CD8-positive, alpha-beta memory T cell (primary cell): ENCODE results near the gene FLRT1. TPM values are rescaled to one million over a fixed set of nuclear protein-coding genes. Genes with fewer than 3 reads are reported as not detected.
A peak's percentile ranks its signal among the peaks of the same experiment; 100 is the strongest.

Source experiments
- CTCF ChIA-PET: fragments of 350-600 bp; sonication (Branson Sonifier 250); formaldehyde crosslinking; loops from one replicate; lab custom pipeline; 2021; ENCODE audit warnings: antibody characterized with exemption; lab: Charles Lee
- POLR2A ChIA-PET: fragments of 350-600 bp; sonication (Branson Sonifier 250); formaldehyde crosslinking; loops from one replicate; lab custom pipeline; 2021; ENCODE audit warnings: antibody characterized with exemption; lab: Charles Lee
- DNase-seq, 5 donors: peaks; one replicate each; pipeline versions ENCODE4 v3.0.0 to v3.0.0-alpha.2; 2020 to 2022; ENCODE audit warnings: mixed read lengths in 1 of 5
- H3K27ac ChIP-seq: one replicate; pipeline ENCODE4 v1.7.0; 2013; ENCODE audit warnings: low read depth, mild to moderate bottlenecking, low read length, moderate library complexity
- H3K27me3 ChIP-seq: 2 replicates; pipeline ENCODE4 v1.7.0; 2013; ENCODE audit warnings: low read length, mild to moderate bottlenecking; ENCODE audit not compliant: insufficient read depth, poor library complexity, severe bottlenecking
- H3K36me3 ChIP-seq: 2 replicates; pipeline ENCODE4 v1.7.0; 2013; ENCODE audit warnings: mild to moderate bottlenecking, low read length, moderate library complexity; ENCODE audit not compliant: insufficient read depth
- H3K4me1 ChIP-seq: 2 replicates; pipeline ENCODE4 v1.7.0; 2013; ENCODE audit warnings: mild to moderate bottlenecking, low read length, moderate library complexity; ENCODE audit not compliant: insufficient read depth
- H3K4me3 ChIP-seq: 2 replicates; pipeline ENCODE4 v1.7.0; 2013; ENCODE audit warnings: mild to moderate bottlenecking, low read length
- H3K9me3 ChIP-seq: 2 replicates; pipeline ENCODE4 v1.7.0; 2013; ENCODE audit warnings: mild to moderate bottlenecking, low read length
- H3K27ac Mint-ChIP-seq, 8 donors: one replicate each; pipeline ENCODE4 v1.8.0; 2020 to 2021; ENCODE audit warnings: mixed read lengths in 8 of 8, mild to moderate bottlenecking in 6 of 8, inconsistent platforms in 3 of 8, moderate library complexity in 3 of 8
- H3K27me3 Mint-ChIP-seq, 2 donors: one replicate each; pipeline ENCODE4 v1.8.0; 2020 to 2021; ENCODE audit warnings: mixed read lengths in 2 of 2, mild to moderate bottlenecking in 1 of 2, moderate library complexity in 1 of 2
- H3K36me3 Mint-ChIP-seq, 3 donors: one replicate each; pipeline ENCODE4 v1.8.0; 2020 to 2021; ENCODE audit warnings: mixed read lengths in 3 of 3, inconsistent platforms in 1 of 3, mild to moderate bottlenecking in 1 of 3
- H3K4me1 Mint-ChIP-seq, 3 donors: one replicate each; pipeline ENCODE4 v1.8.0; 2020 to 2021; ENCODE audit warnings: mixed read lengths in 3 of 3, inconsistent platforms in 1 of 3, mild to moderate bottlenecking in 1 of 3
- H3K4me3 Mint-ChIP-seq, 7 donors: one replicate each; pipeline ENCODE4 v1.8.0; 2020 to 2021; ENCODE audit warnings: mixed read lengths in 7 of 7, mild to moderate bottlenecking in 6 of 7, moderate library complexity in 4 of 7, inconsistent platforms in 2 of 7
- H3K9me3 Mint-ChIP-seq, 5 donors: one replicate each; pipeline ENCODE4 v1.8.0; 2020 to 2022; ENCODE audit warnings: mixed read lengths in 5 of 5, mild to moderate bottlenecking in 3 of 5, moderate library complexity in 2 of 5, inconsistent platforms in 1 of 5
- polyA plus RNA-seq: library from polyadenylated mRNA; unstranded; fragments of 300-500 nt; fragmentation: Illumina TruSeq; gene quantifications from one replicate; pipeline ENCODE4 v1.2.3, GENCODE V29; 2021
- total RNA-seq, 2 experiments: library from RNA; stranded (reverse); gene quantifications; one replicate each; pipeline ENCODE4 v1.2.3, GENCODE V29; 2021

The FLRT1 gene
- total and polyA plus RNA-seq, 3 experiments from 2014 or later, result not detected

DNA sequence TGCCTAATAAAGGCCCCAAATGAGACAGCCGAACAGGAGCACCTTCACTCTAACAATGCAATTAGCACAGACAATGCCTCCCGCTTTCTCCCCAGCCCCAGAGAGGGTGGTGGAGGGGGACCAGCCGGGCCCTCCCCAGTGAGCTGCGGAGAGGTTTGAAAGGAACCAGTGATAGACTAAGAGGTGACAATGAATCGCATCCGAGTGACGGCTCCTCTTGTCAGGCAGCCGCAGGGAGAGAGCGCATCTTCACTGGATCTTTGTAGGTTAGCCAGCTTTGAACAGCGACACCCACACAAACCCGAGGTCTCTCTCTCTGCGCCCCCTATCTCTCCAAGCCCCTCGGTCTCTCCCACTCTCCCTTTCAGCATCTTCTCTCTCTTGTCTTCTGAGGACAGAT, 28.0 kb downstream of the FLRT1 start:
- H3K4me3 Mint-ChIP-seq, result no peak overlapping the region
- Histone ChIP-seq H3K9me3 (no peaks in the 10 kb centered on the region), H3K4me1 (peaks cover 10% of the 10 kb centered on the region), H3K4me3 (no peak overlapping the region), H3K36me3 (no peaks in the 10 kb centered on the region), H3K27me3 (peaks cover 6% of the 10 kb centered on the region), H3K27ac (no peak overlapping the region)
- DNase-seq, result no peak
- peaks cover 7 to 20% (median 11%) of the 10 kb centered on the region in 3 donors for H3K4me1 Mint-ChIP-seq
- peaks cover 17 to 27% of the 10 kb centered on the region in 2 donors for H3K27me3 Mint-ChIP-seq
- no peak overlapping the region for H3K27ac Mint-ChIP-seq
- H3K9me3 Mint-ChIP-seq, result peaks cover 0 to 3% (median 0%) of the 10 kb centered on the region in 5 donors
- H3K36me3 Mint-ChIP-seq, result peaks cover 0 to 5% (median 0%) of the 10 kb centered on the region in 3 donors
- ChIA-PET POLR2A (no interaction called here), CTCF (no interaction called here)

DNA sequence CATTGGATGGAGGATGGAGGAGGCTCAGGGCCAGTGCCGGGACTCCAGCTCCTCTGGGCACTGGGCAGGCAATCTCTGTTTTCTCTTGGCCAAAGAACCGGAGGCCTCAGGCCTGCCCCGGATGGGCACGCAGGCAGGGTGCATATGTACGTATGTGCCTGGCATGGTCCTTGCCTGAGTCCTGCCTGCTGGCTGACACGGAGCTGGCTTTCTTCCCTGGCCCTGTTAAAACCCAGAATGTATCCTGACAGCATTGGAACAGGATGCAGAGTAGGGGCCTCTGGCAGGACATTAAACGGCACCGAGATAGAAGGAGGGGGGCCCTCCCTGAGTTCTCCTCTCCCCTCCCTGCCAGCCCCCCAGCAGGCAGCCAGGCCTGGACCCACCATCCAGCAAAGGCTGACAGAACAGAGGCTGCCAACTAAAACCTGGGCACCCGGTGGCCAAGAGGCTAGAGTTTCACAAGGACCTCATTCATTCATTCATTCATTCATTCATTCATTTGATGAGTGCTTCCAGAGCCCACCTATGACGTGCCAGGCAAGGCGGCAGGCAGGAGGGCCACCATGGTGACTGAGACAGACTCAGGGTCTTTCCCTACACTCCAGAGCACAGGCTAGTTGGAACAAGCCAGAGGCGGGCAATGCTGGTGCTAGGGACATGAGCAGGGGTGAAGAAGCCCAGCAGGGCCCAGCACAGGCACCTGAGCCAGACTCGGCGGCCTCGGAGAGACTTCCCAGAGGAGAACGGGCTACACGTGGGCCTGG, 28.8 kb downstream of the FLRT1 start:
- no peak for DNase-seq
- no peaks in the 10 kb centered on the region for H3K36me3 ChIP-seq
- H3K27me3 Mint-ChIP-seq, result peaks cover 17 to 27% of the 10 kb centered on the region in 2 donors
- H3K27ac ChIP-seq, result no peak overlapping the region
- H3K27me3 ChIP-seq, result peaks cover 6% of the 10 kb centered on the region
- H3K4me1 Mint-ChIP-seq, result peaks cover 7 to 20% (median 11%) of the 10 kb centered on the region in 3 donors
- H3K9me3 Mint-ChIP-seq, result peaks cover 0 to 3% (median 0%) of the 10 kb centered on the region in 5 donors
- no peak overlapping the region for H3K4me3 ChIP-seq
- no peak overlapping the region for H3K27ac Mint-ChIP-seq
- POLR2A ChIA-PET, result no interaction called here
- no peaks in the 10 kb centered on the region for H3K9me3 ChIP-seq
- CTCF ChIA-PET, result no interaction called here
- H3K4me3 Mint-ChIP-seq, result no peak overlapping the region
- H3K36me3 Mint-ChIP-seq, result peaks cover 0 to 5% (median 0%) of the 10 kb centered on the region in 3 donors
- H3K4me1 ChIP-seq, result peaks cover 10% of the 10 kb centered on the region

DNA sequence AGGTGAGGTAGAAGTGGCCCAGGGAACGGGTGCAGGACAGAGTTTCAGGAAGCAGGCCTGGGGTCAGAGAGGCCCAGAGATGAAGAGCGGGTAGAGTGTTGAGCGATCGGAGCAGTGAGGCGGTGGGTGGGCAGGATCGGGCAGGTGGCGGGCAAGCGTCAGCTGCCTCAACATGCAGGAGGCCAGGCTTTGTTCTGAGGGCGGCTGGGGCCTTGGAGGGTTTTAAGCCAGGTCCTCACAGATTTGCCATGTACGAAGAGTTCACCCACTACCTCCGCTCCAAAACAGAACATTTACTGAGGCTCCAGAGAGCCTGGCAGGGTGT, 29.4 kb downstream of the FLRT1 start:
- Histone ChIP-seq H3K36me3 (no peaks in the 10 kb centered on the region), H3K4me1 (peaks cover 10% of the 10 kb centered on the region), H3K9me3 (no peaks in the 10 kb centered on the region), H3K27me3 (peaks cover 4% of the 10 kb centered on the region), H3K27ac (no peak overlapping the region), H3K4me3 (no peak overlapping the region)
- peaks cover 7 to 20% (median 11%) of the 10 kb centered on the region in 3 donors for H3K4me1 Mint-ChIP-seq
- peaks cover 0 to 5% (median 0%) of the 10 kb centered on the region in 3 donors for H3K36me3 Mint-ChIP-seq
- peaks cover 17 to 27% of the 10 kb centered on the region in 2 donors for H3K27me3 Mint-ChIP-seq
- no peak for DNase-seq
- no peak overlapping the region for H3K4me3 Mint-ChIP-seq
- peaks cover 0 to 3% (median 0%) of the 10 kb centered on the region in 5 donors for H3K9me3 Mint-ChIP-seq
- no peak overlapping the region for H3K27ac Mint-ChIP-seq
- CTCF ChIA-PET, result no interaction called here
- POLR2A ChIA-PET, result no interaction called here

DNA sequence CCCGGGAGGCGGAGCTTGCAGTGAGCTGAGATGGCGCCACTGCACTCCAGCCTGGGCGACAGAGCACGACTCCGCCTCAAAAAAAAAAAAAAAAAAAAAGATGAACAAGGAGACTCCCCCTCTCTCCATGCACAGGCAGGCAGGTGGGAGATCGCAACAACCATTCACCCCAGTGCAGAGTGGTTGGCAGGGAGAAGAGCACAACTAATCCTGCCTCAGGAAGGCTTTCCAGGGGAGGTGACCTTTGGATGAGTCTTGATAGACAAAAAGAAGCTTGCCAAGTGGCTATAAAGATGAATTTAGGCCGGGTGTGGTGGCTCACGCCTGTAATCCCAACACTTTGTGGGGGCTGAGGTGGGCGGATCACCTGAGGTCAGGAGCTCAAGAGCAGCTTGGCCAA, 30.0 kb downstream of the FLRT1 start:
- no peaks in the 10 kb centered on the region for H3K36me3 ChIP-seq
- Mint-ChIP-seq H3K27ac (no peak overlapping the region), H3K4me3 (no peak overlapping the region), H3K36me3 (peaks cover 0 to 5% (median 0%) of the 10 kb centered on the region in 3 donors), H3K4me1 (peaks cover 7 to 16% (median 8%) of the 10 kb centered on the region in 3 donors), H3K9me3 (peaks cover 0 to 3% (median 0%) of the 10 kb centered on the region in 5 donors), H3K27me3 (peaks cover 17 to 27% of the 10 kb centered on the region in 2 donors)
- no peak overlapping the region for H3K27ac ChIP-seq
- DNase-seq, result no peak
- no peaks in the 10 kb centered on the region for H3K9me3 ChIP-seq
- H3K27me3 ChIP-seq, result no peaks in the 10 kb centered on the region
- peaks cover 6% of the 10 kb centered on the region for H3K4me1 ChIP-seq
- no peak overlapping the region for H3K4me3 ChIP-seq
- ChIA-PET POLR2A (no interaction called here), CTCF (no interaction called here)

DNA sequence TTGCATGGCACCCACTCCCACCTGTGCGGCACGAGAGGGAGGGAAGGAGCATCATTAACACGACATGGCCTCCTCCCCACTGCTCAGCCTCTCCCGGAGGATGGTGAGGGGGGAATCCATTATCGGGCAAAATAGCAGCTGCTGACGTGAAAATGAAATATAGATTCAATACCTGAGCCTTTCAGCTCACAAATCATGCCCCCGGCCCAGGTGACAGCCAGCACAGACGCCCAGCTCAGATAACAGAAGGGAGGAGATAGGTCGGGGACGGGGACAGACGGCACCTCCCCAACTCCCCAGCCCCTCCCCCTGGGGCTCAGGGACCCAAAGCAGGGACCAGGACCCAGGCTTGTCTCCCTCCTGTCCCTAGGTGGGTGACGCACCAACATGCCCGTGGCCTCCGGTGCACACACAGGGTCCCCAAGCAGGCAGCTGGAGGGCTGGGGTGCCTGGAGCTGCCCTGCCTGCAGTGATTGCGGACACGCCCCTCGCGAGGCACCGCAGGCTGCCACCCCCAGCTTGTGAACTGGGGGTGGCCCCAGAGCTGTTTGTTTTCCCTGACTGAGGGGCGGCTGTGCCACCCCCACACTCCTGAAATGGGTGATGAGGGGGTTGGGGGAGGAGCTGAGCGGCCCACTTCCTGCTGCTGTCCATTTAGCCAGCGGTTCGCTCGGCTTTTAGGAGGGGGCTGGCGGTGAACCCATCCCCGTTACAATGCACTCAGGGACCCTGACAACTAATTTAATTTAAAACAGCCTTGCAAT, 31.7 kb downstream of the FLRT1 start:
- Histone ChIP-seq H3K4me3 (no peak overlapping the region), H3K27me3 (no peaks in the 10 kb centered on the region), H3K4me1 (no peaks in the 10 kb centered on the region), H3K36me3 (no peaks in the 10 kb centered on the region), H3K27ac (no peak overlapping the region), H3K9me3 (no peaks in the 10 kb centered on the region)
- DNase-seq, result peak in 1 of 5 donors; percentile 24
- Mint-ChIP-seq H3K4me1 (peaks cover 0 to 5% (median 0%) of the 10 kb centered on the region in 3 donors), H3K27ac (no peak overlapping the region), H3K27me3 (peaks cover 4 to 15% of the 10 kb centered on the region in 2 donors), H3K9me3 (peaks cover 0 to 3% (median 0%) of the 10 kb centered on the region in 5 donors), H3K4me3 (no peak overlapping the region), H3K36me3 (peaks cover 0 to 5% (median 0%) of the 10 kb centered on the region in 3 donors)
- CTCF ChIA-PET, result no interaction called here
- POLR2A ChIA-PET, result no interaction called here

DNA sequence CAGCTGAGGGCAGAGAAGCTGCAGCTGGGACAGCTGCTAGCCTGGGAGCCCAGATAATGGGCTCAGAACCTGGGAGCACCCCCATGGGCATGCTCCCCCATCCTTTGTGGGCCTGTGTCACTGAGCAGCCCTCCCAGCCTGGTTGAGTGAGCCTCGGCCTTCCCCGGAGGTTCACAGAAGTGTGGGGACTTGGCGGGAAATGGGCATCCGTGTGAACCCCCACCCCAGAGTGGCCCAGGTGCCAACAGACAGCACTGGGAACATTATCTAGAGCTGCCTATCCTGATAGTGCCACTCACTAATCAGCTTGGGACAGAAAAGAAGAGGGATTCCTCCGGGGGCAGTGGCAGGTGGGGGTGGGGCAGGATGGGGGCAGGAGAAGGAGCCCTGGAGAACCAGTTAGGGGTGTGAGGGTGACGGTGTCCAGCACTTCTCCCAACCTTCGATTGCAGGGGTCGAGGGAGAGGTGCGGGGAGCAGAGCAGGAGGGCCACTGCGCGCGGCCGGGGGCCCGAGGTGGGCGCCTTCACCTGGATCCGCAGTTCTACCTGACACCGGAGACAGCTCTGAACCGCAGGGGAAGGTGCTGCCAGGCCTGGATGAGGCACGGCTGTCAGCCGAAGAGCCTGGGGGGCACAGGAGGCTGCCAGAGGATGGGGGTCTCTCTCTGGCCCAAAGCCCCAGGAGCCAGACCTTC, 33.1 kb downstream of the FLRT1 start:
- ChIA-PET CTCF (no interaction called here), POLR2A (no interaction called here)
- peaks cover 0 to 8% of the 10 kb centered on the region in 2 donors for H3K27me3 Mint-ChIP-seq
- no peak overlapping the region for H3K4me3 ChIP-seq
- DNase-seq, result no peak
- H3K4me3 Mint-ChIP-seq, result no peak overlapping the region
- H3K36me3 ChIP-seq, result no peaks in the 10 kb centered on the region
- H3K4me1 ChIP-seq, result no peaks in the 10 kb centered on the region
- no peaks in the 10 kb centered on the region for H3K36me3 Mint-ChIP-seq
- peaks cover 0 to 7% (median 0%) of the 10 kb centered on the region in 3 donors for H3K4me1 Mint-ChIP-seq
- no peak overlapping the region for H3K27ac ChIP-seq
- no peaks in the 10 kb centered on the region for H3K27me3 ChIP-seq
- H3K9me3 ChIP-seq, result no peaks in the 10 kb centered on the region
- H3K27ac Mint-ChIP-seq, result no peak overlapping the region
- H3K9me3 Mint-ChIP-seq, result no peaks in the 10 kb centered on the region

DNA sequence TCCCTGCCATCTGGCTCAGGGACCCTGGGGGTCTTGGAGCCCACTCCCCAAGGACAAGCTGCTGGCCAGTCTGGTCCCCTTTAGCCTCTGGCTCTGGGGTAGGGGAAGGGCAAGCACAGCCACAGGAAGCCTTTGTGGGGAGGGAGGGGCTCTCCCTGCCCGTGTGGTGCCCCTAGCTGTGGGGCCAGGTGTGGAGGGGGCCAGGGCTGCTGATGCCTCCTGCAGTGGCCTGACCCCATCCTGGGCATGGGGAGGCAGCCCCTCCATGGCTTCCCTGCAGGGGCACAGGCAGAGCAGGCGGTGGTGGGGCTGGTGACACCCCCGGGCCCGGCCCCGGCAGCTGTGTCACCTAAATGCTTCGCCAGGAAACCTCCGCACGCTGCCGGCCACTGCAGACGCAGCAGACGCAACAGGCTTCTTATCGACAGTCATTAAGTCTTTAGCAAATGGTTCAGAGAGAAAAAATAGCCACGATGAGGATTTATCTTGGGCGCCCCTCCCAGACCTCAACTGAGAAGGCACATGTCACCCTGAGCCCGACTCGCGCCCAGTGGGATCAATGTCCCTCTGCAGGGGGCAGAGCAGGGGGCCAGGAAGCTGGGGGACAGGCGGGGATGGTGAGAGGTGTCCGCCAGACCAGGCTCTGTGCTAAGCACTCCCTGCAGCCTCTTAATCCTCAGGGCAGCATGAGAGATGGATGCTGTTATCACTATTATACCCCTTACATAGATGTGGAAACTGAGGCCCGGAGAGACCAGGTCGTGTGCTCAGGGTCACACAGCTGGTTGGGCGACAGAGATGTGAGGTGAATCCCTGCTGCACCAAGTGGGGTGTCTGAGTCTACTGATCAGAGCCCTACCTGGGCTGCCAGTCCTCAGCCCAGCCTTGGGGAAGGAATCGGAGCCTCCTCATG, 33.9 kb downstream of the FLRT1 start:
- H3K4me3 Mint-ChIP-seq, result no peak overlapping the region
- ChIA-PET POLR2A (no interaction called here), CTCF (no interaction called here)
- no peaks in the 10 kb centered on the region for H3K27me3 ChIP-seq
- no peak overlapping the region for H3K4me3 ChIP-seq
- no peak for DNase-seq
- no peak overlapping the region for H3K27ac Mint-ChIP-seq
- no peaks in the 10 kb centered on the region for H3K36me3 Mint-ChIP-seq
- H3K27ac ChIP-seq, result no peak overlapping the region
- peaks cover 0 to 8% of the 10 kb centered on the region in 2 donors for H3K27me3 Mint-ChIP-seq
- H3K9me3 Mint-ChIP-seq, result no peaks in the 10 kb centered on the region
- peaks cover 6% of the 10 kb centered on the region for H3K4me1 ChIP-seq
- H3K36me3 ChIP-seq, result no peaks in the 10 kb centered on the region
- H3K9me3 ChIP-seq, result no peaks in the 10 kb centered on the region
- H3K4me1 Mint-ChIP-seq, result peaks cover 4 to 14% (median 6%) of the 10 kb centered on the region in 3 donors
